NCI-H526 (cell line): ENCODE data around the gene TRAF2.

ENCODE experiments used
- DNase-seq, 2 experiments: peaks; one replicate each; lab custom pipeline; 2025; lab: John Stamatoyannopoulos, UW

TRAF2 gene

DNA sequence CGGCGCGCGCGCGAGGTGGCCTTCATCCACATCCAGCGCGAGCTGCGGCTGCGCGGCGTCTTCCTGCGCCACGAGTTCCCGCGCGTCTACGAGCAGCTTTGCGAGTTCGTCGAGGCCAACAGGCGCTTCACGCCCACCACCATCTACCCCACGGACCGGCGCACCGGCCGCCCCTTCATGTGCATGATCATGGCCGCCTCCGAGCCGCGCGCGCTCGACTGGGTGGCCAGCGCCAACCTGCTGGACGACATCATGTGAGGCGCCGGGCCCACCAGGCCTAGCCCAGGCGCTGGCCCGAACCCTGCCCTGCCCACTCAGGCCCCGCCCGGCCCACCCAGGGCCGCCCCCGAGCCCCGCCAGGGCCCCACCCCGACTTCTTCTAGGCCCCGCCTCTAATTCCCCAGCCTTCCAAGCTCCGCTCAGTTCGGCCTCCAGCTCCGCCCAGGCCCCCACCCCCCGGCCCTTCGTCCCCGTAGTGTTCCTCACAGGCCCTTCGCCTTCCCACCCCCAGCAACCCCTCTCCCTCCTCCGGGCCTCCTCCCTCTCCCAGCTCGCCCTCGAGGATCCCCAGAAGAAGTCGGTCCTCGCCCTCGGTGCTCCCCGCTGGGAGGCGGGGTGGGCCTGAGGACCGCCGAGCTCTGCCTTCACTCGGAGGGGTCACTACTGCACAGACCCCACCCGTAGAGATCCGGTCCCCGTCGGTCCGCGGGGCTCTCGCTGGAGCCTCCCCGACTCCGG lies 39.1 kb upstream of the TRAF2 start:
- peak in 1 of 2 experiments; percentile 51 for DNase-seq

DNA sequence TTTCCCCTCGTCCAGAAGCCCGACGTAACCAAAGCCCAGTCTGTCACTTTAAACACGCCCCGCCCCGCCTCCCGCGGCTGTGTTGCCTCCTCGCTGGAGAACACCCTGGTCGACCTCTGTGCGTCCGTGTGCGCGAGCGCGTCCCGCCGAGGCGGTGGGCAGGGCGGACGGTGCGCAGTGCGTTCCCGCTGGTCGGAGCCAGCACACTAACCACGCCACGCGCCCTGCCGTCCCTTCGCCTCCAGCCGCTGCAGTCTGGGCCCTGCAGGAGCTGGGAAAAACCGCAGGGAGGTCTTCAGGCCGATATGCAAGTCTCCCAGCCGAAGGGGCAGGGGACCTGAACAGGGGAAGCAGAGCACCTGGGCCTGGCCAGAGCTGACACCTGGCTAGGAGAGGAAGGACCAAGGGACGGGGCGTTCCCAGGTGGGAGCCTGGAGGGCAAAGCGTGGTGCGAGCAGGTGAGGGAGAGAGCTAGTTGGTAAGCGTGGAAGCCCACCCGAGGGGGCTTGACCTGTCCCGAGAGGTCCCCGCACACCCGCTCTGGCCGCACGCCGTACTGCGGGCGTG lies 38.4 kb upstream of the TRAF2 start:
- peak; percentile 45 to 76 for DNase-seq

DNA sequence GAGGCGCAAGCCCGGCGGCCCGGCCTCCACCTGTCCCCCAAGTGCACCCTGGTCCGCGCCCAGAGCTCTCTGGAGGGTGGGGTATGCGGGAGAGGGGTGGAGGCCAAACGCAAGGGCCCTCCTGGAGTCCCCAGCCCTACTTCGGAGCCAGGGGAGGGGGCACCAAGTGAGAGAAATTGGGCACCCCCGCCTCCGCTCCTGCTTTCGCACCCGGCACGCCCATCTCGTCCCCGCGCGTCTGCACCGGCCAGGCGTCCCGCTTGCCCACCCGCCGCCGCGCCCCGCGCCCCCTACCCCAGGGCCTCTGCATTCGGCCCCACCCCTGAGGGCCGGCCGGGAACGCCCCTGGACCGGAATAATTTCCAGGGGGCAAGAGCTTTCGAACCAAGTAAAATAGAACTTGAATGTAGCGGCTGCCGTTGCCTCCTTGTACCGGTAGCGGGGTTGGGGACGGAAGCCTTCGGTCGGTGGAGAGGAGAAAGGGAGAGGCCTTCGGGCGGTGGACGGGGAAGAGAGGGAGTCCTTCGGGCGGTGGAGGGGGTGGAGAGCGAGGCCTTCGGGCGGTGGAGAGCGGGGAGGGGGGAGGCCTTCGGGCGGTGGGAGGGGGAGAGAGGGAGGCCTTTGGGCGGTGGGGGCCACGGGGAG lies 37.8 kb upstream of the TRAF2 start:
- DNase-seq = peak; percentile 62 to 65

DNA sequence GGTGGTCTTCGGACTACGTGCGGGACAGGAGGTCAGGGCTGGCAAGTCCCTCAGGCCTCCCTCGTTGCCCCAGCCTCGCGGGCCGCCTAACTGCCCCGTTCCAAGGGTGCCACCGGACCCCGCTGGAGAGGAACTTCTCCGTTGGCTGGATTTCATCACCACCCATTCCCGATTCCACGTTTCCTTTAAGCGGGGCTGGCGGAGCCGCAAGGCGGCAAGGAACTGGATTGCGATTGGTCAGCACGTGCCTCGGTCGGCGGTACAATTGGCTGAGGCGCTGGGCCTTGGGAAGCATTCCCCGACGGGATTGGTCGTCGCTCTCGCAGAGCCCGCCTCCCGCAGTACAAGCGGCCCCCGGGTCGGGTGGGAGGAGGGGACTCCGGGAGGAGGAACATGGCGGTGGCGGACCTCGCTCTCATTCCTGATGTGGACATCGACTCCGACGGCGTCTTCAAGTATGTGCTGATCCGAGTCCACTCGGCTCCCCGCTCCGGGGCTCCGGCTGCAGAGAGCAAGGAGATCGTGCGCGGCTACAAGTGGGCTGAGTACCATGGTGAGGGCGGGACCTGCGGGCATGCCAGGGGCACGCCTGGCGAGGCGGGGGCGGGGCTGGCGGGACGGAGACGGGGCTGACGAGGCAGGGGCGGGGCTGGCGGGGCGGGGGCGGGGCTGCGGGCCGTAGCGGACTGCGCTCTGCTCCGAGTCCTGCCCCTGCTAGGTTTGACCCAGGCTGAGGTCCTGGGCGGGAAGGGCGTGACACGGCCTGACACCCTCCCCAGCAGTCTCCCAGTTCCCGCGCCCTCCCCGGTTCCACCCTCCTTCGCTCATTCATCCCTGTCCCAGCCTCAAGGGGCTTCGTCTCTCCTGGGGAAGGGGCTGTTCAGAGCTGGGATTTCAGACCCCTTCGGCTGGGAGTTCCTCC lies 37.0 kb upstream of the TRAF2 start, which contains the start of gene PHPT1:
Gene PHPT1 (plus strand): TSS at position 372 of the 922 bp plus-strand sequence. CDS start 22 bp downstream, at position 394.
- DNase-seq = peak; percentile 91 to 97

DNA sequence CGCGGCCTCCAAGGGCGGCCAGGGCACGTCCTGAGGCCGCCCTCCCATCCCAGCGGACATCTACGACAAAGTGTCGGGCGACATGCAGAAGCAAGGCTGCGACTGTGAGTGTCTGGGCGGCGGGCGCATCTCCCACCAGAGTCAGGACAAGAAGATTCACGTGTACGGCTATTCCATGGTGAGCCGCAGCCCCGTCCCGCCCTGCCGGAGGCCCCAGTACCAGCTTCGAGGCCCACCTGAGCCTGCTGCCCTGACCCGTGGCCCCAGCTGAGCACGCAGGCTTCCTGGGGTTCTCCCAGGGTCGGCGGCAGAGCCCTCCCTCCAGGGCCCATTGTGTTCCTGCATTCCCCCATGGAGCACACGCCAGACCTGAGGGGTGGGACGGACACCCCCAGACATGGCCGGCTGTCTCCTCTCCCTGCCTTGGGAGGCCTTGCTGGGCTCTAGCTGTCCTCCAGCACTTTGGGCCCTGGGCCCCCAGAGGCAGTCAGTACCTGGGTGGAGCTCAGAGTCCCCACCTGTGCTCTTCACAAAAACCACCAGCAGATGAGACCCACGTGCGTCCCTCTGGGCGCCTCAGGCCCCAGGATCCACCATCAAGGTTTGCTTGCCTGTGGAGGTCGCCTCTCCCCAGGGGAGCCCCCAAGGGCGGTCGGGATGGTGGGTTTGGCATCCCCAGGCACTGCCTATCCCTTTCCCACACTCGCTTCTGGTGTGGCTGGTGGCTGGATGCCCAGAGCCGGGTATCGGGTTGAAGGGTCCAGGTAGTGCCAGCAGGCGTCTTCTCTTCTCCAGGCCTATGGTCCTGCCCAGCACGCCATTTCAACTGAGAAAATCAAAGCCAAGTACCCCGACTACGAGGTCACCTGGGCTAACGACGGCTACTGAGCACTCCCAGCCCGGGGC lies 36.1 kb upstream of the TRAF2 start:
- no peak for DNase-seq

DNA sequence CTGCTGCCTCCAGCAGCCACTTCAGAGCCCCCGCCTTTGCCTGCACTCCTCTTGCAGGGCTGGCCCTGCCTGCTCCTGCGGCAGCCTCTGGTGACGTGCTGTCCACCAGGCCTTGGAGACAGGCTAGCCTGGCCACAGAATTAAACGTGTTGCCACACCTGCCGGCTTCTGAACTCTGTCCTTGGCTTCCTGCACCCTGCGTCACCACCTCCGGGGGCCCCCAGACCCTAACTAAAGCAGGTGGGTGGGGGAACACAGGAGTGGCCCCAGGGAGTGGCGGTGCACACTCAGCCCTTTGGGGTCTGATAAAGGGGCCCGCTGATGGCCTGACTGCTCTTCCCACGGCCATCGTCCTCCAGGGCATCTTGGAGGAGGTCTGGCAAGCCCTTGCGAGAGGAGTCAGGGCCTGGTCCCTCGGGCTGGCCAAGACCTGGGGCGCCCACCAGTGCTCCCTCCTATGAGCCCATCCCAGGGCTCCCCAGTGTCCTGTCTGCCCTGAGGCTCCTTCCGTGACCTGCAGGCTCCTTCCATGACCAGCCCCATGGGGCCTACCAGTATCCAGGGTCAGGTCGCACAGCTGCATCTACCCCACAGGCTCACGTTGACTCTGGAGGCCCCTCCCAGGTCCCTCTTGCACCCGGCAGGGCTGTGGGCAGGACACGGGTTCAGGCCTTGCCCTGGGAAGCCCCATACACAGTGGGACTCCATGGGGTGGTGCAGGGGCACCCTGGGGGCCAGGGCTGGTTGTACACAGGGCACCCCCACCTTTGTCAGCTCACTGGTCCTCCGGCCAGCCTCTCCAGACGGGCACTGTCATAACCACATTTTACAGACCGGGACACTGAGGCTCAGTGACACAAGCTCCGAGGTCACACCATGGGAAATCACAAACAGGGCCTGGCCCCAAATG lies 35.2 kb upstream of the TRAF2 start:
- no peak for DNase-seq

DNA sequence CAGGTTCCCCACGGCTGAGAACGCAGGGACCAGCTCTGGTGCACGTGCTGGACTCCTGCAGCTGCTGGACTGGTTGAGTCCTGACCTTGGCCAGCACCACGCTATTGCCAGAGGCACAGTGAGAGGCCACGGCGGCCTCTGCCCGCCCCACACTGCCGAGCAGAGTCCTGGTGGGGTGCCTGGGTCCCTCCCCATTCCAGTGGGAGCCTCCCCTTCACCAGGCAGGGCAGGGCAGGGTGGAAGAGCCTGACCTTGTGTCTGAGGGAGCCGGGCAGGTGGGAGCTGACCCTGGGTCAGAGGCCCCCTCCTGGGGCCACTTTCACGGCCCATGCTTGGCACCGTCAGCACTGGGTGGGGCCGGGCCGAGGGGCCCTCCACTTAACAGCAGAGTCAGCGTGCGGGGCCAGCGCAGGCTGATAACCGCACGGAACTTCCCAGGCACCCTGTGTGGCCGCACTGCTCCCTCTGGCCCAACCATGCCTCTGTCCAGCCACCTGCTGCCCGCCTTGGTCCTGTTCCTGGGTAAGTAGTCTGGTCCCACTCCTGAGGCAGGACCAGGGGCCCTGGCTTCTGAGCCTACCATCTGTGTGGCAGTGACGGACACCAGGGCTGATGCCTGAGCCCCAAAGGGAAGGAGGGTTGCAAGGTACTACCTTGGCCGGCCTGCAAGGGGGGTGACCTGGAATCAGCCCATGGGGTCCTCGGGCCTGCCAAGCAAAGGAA lies 34.2 kb upstream of the TRAF2 start, which contains the start of gene MAMDC4:
Gene MAMDC4 (plus strand): TSS at position 406 of the 723 bp plus-strand sequence. CDS start 71 bp downstream, at position 477.
- no peak for DNase-seq

DNA sequence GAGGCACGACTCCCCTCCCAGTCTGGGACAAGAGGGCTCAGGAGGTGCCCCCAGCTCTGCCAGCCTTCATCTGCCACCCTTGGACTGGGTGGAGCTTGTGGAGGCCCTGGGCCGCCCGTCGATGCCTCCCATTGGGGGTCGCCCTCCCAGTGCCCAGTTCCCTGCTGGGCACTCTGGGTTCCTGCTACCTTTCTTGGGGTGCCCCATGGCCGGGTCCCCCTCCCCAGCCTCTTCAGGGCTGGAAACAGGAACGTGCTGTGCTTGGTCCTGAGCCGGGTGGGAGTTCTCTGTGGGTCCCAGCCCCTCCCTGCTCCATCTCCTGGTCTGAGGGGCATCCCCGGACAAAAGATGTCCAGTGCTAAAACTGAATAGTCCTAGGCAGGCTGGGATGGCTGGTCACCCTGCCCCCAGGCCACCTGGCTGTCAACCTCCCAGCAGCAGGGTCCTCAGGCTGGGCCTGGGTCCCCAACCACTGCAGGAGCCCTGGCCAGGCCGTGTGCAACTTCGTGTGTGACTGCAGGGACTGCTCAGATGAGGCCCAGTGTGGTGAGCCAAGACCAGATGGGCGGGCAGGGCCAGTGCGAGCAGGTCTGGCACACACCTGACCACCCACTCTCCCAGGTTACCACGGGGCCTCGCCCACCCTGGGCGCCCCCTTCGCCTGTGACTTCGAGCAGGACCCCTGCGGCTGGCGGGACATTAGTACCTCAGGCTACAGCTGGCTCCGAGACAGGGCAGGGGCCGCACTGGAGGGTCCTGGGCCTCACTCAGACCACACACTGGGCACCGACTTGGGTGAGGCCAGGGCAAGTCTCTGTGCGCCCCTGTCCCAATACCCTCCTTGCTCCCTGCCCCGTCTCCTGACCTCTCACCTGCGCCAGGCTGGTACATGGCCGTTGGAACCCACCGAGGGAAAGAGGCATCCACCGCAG lies 33.4 kb upstream of the TRAF2 start:
- no peak for DNase-seq

DNA sequence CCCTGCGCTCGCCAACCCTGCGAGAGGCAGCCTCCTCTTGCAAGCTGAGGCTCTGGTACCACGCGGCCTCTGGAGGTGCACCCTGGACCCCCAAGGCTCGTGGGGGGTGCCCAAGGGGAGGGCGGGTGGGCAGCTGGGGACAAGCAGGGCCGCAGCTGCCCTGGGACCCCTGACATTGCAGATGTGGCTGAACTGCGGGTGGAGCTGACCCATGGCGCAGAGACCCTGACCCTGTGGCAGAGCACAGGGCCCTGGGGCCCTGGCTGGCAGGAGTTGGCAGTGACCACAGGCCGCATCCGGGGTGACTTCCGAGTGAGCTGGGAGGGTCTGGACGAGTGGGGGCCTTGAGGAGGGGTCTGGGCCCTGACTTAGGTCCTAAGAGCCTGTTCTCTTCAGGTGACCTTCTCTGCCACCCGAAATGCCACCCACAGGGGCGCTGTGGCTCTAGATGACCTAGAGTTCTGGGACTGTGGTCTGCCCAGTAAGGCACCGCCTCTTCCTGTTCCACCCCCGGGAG lies 32.7 kb upstream of the TRAF2 start:
- no peak for DNase-seq

DNA sequence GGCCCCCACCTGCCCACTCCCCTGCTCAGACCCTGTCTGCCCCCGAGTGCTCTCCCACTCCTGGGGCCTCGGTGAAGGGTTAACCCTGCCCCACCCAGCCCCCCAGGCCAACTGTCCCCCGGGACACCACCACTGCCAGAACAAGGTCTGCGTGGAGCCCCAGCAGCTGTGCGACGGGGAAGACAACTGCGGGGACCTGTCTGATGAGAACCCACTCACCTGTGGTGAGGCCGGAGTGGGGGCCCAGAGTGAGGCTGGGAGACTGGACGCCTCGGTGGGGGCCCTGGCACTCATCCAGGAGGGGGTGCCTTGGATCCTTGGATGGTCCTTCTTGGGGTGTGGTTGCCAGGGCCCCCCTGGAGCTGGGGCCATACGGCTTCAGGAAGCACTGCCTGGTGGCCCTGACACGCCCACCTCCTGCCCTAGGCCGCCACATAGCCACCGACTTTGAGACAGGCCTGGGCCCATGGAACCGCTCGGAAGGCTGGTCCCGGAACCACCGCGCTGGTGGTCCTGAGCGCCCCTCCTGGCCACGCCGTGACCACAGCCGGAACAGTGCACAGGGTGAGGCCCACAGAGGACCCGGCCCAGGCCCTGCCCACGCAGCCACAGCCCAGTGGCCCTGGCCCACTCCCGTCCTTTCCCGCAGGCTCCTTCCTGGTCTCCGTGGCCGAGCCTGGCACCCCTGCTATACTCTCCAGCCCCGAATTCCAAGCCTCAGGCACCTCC lies 32.0 kb upstream of the TRAF2 start:
- no peak for DNase-seq

DNA sequence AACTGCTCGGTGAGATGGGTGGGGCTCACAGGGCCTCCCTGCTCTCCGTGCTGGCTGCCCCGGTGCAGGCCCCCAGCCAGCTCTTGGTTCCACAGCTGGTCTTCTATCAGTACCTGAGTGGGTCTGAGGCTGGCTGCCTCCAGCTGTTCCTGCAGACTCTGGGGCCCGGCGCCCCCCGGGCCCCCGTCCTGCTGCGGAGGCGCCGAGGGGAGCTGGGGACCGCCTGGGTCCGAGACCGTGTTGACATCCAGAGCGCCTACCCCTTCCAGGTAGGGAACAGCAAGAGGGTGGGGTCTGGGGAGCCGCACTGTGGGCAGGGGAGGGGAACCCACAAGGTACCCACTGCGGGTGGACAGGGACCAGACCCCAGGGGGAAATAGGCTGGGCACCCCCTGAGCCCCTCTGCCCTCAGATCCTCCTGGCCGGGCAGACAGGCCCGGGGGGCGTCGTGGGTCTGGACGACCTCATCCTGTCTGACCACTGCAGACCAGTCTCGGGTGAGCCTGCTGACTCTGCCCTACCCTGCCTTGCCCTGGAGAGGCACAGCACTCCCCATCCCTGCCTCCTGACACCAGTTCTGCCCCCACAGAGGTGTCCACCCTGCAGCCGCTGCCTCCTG lies 31.4 kb upstream of the TRAF2 start:
- DNase-seq = no peak

DNA sequence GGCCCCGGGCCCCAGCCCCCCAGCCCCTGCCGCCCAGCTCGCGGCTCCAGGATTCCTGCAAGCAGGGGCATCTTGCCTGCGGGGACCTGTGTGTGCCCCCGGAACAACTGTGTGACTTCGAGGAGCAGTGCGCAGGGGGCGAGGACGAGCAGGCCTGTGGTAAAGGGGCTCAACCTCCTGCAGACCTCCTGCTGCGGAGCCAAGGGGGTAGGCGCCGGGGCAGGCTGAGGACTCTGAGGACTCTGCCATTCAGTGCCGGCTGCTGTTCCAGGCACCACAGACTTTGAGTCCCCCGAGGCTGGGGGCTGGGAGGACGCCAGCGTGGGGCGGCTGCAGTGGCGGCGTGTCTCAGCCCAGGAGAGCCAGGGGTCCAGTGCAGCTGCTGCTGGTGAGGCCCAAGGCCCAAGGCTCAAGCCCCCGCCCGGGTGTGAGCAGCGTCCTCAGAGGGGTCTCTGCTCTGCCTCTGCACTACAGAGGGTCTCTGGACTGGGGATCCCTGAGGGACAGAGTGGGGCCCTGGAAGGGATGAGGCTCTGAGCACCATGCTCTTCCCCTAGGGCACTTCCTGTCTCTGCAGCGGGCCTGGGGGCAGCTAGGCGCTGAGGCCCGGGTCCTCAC lies 30.7 kb upstream of the TRAF2 start:
- DNase-seq = no peak

DNA sequence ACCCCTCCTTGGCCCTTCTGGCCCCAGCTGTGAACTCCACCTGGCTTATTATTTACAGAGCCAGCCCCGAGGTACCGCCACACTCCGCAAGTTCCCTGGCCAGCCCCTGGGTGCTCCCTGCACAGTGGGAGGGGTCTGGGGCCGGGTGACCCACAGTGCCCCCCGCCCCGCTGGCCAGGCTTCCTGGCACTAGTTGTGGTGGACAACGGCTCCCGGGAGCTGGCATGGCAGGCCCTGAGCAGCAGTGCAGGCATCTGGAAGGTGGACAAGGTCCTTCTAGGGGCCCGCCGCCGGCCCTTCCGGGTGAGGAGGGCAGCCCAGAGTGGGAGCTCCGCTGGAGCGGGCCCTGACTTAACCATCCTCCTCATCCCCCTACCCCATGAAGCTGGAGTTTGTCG lies 30.2 kb upstream of the TRAF2 start:
- DNase-seq = no peak

DNA sequence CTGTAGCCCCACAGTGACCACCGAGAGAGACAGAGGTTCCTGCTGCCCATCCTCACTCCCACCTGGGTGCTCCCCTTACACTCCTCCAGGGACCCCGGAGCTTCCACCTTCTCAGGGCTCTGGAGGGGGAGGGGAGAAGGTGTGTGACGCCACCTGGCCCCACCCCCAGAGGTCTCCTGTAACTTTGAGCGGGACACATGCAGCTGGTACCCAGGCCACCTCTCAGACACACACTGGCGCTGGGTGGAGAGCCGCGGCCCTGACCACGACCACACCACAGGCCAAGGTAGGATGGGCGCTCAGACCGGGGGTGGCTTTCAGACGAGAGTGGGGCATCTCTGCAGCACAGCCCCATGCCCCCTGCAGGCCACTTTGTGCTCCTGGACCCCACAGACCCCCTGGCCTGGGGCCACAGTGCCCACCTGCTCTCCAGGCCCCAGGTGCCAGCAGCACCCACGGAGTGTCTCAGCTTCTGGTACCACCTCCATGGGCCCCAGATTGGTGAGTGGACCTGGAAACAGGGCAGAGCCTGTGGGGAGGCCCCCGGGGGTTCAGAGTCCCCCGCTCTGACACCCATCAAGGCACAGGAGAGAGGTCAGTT lies 29.7 kb upstream of the TRAF2 start:
- no peak for DNase-seq

DNA sequence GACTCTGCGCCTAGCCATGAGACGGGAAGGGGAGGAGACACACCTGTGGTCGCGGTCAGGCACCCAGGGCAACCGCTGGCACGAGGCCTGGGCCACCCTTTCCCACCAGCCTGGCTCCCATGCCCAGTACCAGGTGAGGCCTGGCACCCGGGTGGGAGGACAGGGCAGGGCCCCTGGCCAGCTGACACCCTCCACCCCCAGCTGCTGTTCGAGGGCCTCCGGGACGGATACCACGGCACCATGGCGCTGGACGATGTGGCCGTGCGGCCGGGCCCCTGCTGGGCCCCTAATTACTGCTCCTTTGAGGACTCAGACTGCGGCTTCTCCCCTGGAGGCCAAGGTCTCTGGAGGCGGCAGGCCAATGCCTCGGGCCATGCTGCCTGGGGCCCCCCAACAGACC lies 29.1 kb upstream of the TRAF2 start:
- no peak for DNase-seq
